OCI-LY1 (cell line): ENCODE measurements around the gene PERCC1.

ENCODE experiments used
- H2AFZ ChIP-seq: fragments of 200-600 bp; sonication (generic), shearing (Covaris generic); 2 replicates; pipeline ENCODE4 v1.6.0; 2014; ENCODE audit warnings: antibody characterized with exemption, mild to moderate bottlenecking, low read length
- H3F3A ChIP-seq: fragments of 200-600 bp; sonication (generic), shearing (Covaris generic); 2 replicates; pipeline ENCODE4 v1.6.0; 2014; ENCODE audit warnings: mild to moderate bottlenecking, antibody characterized with exemption, low read length, moderate library complexity; ENCODE audit not compliant: insufficient read depth
- H3K27ac ChIP-seq: fragments of 200-600 bp; sonication (generic); 2 replicates; pipeline ENCODE4 v1.5.1; 2014; ENCODE audit warnings: low read length, mixed run types, mild to moderate bottlenecking, low read depth; ENCODE audit not compliant: poor library complexity, severe bottlenecking
- H3K27me3 ChIP-seq: fragments of 200-600 bp; sonication (generic); 2 replicates; pipeline ENCODE4 v1.6.0; 2014; ENCODE audit warnings: antibody characterized with exemption, mild to moderate bottlenecking, low read length, moderate library complexity; ENCODE audit not compliant: insufficient read depth
- H3K36me3 ChIP-seq: fragments of 200-600 bp; sonication (generic); 2 replicates; pipeline ENCODE4 v1.6.1; 2014; ENCODE audit warnings: mild to moderate bottlenecking, antibody characterized with exemption, low read length, moderate library complexity, mixed read lengths; ENCODE audit not compliant: insufficient read depth
- H3K4me1 ChIP-seq: fragments of 200-600 bp; sonication (generic); 2 replicates; pipeline ENCODE4 v1.5.1; 2014; ENCODE audit warnings: mild to moderate bottlenecking, low read length, moderate library complexity; ENCODE audit not compliant: insufficient read depth, severe bottlenecking
- H3K4me2 ChIP-seq: fragments of 200-600 bp; sonication (generic), shearing (Covaris generic); 2 replicates; pipeline ENCODE4 v1.6.1; 2014; ENCODE audit warnings: low read length
- H3K4me3 ChIP-seq: fragments of 200-600 bp; sonication (generic); 2 replicates; pipeline ENCODE4 v1.5.1; 2014; ENCODE audit warnings: low read length, low read depth, mild to moderate bottlenecking, mixed read lengths; ENCODE audit not compliant: poor library complexity, severe bottlenecking
- H3K79me2 ChIP-seq: fragments of 200-600 bp; shearing (Covaris generic); 2 replicates; pipeline ENCODE4 v1.6.1; 2016; ENCODE audit warnings: mixed run types, low read length, mixed read lengths; ENCODE audit not compliant: insufficient read depth
- H3K9ac ChIP-seq: fragments of 200-600 bp; sonication (generic), shearing (Covaris generic); 2 replicates; pipeline ENCODE4 v1.6.1; 2014; ENCODE audit warnings: mild to moderate bottlenecking, low read length, mixed read lengths
- H3K9me2 ChIP-seq: fragments of 200-600 bp; sonication (generic), shearing (Covaris generic); 2 replicates; pipeline ENCODE4 v1.6.1; 2014; ENCODE audit warnings: low read depth, mild to moderate bottlenecking, low read length, mixed read lengths
- H3K9me3 ChIP-seq: fragments of 200-600 bp; shearing (Covaris generic); 2 replicates; pipeline ENCODE4 v1.6.1; 2014; ENCODE audit warnings: low read length, mixed read lengths
- H4K20me1 ChIP-seq: fragments of 200-600 bp; sonication (generic), shearing (Covaris generic); 2 replicates; pipeline ENCODE4 v1.6.0; 2016; ENCODE audit warnings: mild to moderate bottlenecking, low read length; ENCODE audit not compliant: insufficient read depth
- CTCF ChIP-seq: fragments of 200-600 bp; sonication (generic), shearing (Covaris generic); IDR thresholded peaks from 2 replicates; pipeline ENCODE4 v1.5.1; 2017; ENCODE audit warnings: mild to moderate bottlenecking, antibody characterized with exemption, low read length, moderate library complexity, mixed read lengths
- EZH2 ChIP-seq: fragments of 200-600 bp; sonication (generic), shearing (Covaris generic); IDR thresholded peaks from 2 replicates; pipeline ENCODE4 v1.8.0; 2017; ENCODE audit warnings: borderline replicate concordance, mixed run types, mild to moderate bottlenecking, antibody characterized with exemption, low read length, moderate library complexity, mixed read lengths

PERCC1 gene

DNA sequence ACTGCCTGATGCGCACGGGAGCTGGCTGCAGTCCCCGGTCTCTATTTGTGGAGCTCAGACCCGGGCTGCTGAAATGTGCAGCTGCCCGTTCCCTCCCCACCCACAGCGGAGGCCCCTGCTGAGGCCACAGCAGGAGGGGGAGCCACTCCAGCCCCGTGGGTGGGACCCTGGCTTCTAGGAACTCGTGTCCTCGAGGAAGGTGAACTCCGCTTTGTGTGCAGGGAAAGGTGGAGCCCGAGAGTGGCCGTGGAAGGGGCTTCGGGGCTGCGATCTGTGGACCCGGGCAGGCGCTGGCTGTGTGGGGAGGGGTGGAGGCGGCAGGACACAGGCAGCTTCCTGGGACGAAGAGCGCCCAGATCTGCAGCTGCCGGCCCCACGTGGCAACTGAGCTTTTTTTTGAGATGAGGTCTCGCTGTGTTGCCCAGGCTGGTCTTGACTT is 10.5 kb downstream of the PERCC1 start:
- Histone ChIP-seq H3K4me3 (no peak overlapping the region), H3K9me2 (no peaks in the 10 kb centered on the region), H3K4me2 (no peak overlapping the region), H3K27me3 (peaks cover 16% of the 10 kb centered on the region), H3F3A (no peaks in the 10 kb centered on the region), H3K36me3 (peaks cover 7% of the 10 kb centered on the region), H3K79me2 (no peaks in the 10 kb centered on the region), H3K9ac (no peak overlapping the region), H3K4me1 (peaks cover 4% of the 10 kb centered on the region), H2AFZ (no peak overlapping the region), H4K20me1 (no peaks in the 10 kb centered on the region), H3K9me3 (no peaks in the 10 kb centered on the region), H3K27ac (no peak overlapping the region)
- TF ChIP-seq CTCF (no peak), EZH2 (no peak)

- H2AFZ ChIP-seq: no peak overlapping the region
- H3K79me2 ChIP-seq: no peaks in the 10 kb centered on the region
- H3K9ac ChIP-seq: no peak overlapping the region
- H3K27me3 ChIP-seq: peaks cover 16% of the 10 kb centered on the region
- no peaks in the 10 kb centered on the region for H3F3A ChIP-seq
- H3K9me2 ChIP-seq: no peaks in the 10 kb centered on the region
- H3K9me3 ChIP-seq: no peaks in the 10 kb centered on the region
- no peaks in the 10 kb centered on the region for H4K20me1 ChIP-seq
- TF ChIP-seq CTCF (no peak), EZH2 (no peak)
- H3K4me3 ChIP-seq: no peak overlapping the region
- H3K36me3 ChIP-seq: peaks cover 9% of the 10 kb centered on the region
- H3K4me2 ChIP-seq: no peak overlapping the region
- H3K27ac ChIP-seq: no peak overlapping the region
- H3K4me1 ChIP-seq: peaks cover 4% of the 10 kb centered on the region
Measured at GRCh38 chr16:1442697-1443096, 11.8 kb downstream of the PERCC1 start.

- peaks cover 14% of the 10 kb centered on the region for H3K36me3 ChIP-seq
- TF ChIP-seq EZH2: no peak
- TF ChIP-seq CTCF: no peak
- H3K9ac ChIP-seq: no peak overlapping the region
Measured at GRCh38 chr16:1443403-1443973, 12.6 kb downstream of the PERCC1 start.

More at GRCh38 chr16:1443403-1443973, 12.6 kb downstream of the PERCC1 start:
- Histone ChIP-seq H3K27ac (no peak overlapping the region), H3K9me2 (no peaks in the 10 kb centered on the region), H3F3A (no peaks in the 10 kb centered on the region), H3K4me3 (no peak overlapping the region), H3K9me3 (no peaks in the 10 kb centered on the region), H3K4me1 (peaks cover 4% of the 10 kb centered on the region), H3K27me3 (peaks cover 16% of the 10 kb centered on the region), H3K4me2 (no peak overlapping the region), H3K79me2 (no peaks in the 10 kb centered on the region), H2AFZ (no peak overlapping the region), H4K20me1 (no peaks in the 10 kb centered on the region)
